WTC11 (cell line): ENCODE data around the gene ARHGAP26.

Experiments used
- ATF1 ChIP-seq: sonication (generic); formaldehyde crosslinking; IDR thresholded peaks from 2 replicates; pipeline ENCODE4 v1.8.1; 2023; ENCODE audit warnings: mild to moderate bottlenecking, moderate library complexity, missing genetic modification reagents
- CBFB ChIP-seq: sonication (generic); formaldehyde crosslinking; IDR thresholded peaks from 2 replicates; pipeline ENCODE4 v1.8.1; 2022; ENCODE audit warnings: mild to moderate bottlenecking, low read depth, missing genetic modification reagents
- NR2C2 ChIP-seq: sonication (generic); formaldehyde crosslinking; IDR thresholded peaks from 2 replicates; pipeline ENCODE4 v1.8.0; 2022; ENCODE audit warnings: mild to moderate bottlenecking, missing genetic modification reagents
- USF1 ChIP-seq: sonication (generic); formaldehyde crosslinking; IDR thresholded peaks from 2 replicates; pipeline ENCODE4 v1.8.0; 2022; ENCODE audit warnings: mild to moderate bottlenecking, missing genetic modification reagents
- TF ChIP-seq, protein P1 (sequence below): fragments of 200-600 bp; IDR thresholded peaks from 2 replicates; pipeline ENCODE4 v1.8.0; 2022; ENCODE audit warnings: antibody characterized with exemption

DNA sequence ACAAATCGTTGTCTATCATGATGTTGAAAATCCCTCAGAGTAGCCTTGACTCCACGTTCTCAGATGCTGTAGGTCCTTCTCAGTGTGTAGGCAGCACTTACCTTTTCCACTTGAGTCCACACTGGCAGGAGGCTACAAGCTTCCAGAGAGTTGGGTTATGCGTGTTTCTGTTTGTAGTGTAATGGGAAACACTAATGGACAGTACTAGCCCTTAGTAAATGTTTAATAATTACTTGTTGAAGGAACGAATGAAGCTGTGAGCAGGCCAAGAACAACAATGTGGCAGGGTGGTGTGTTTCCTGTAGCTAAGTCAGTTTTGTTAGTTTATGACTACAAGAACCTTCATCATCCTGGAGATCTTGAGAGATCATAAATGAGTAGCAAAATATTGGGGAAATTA lies 83.5 kb downstream of the ARHGAP26 start:
- TF ChIP-seq, protein P1, sequence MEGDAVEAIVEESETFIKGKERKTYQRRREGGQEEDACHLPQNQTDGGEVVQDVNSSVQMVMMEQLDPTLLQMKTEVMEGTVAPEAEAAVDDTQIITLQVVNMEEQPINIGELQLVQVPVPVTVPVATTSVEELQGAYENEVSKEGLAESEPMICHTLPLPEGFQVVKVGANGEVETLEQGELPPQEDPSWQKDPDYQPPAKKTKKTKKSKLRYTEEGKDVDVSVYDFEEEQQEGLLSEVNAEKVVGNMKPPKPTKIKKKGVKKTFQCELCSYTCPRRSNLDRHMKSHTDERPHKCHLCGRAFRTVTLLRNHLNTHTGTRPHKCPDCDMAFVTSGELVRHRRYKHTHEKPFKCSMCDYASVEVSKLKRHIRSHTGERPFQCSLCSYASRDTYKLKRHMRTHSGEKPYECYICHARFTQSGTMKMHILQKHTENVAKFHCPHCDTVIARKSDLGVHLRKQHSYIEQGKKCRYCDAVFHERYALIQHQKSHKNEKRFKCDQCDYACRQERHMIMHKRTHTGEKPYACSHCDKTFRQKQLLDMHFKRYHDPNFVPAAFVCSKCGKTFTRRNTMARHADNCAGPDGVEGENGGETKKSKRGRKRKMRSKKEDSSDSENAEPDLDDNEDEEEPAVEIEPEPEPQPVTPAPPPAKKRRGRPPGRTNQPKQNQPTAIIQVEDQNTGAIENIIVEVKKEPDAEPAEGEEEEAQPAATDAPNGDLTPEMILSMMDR, result no peak
- TF ChIP-seq CBFB (CRISPR knock-in tag), result no peak
- no peak for TF ChIP-seq ATF1
- TF ChIP-seq NR2C2 (CRISPR knock-in tag), result no peak
- TF ChIP-seq USF1 (CRISPR knock-in tag), result no peak
